HUES64 (cell line): ENCODE measurements around the gene ME1.
"Not testable (repeated sequence)": the region's sequence is repeated elsewhere in the genome, so short reads cannot be mapped to it uniquely, and the experiment has no call there.

ENCODE experiments used
- H3K27ac ChIP-seq: 2 replicates; pipeline ENCODE4 v1.7.0; 2013; ENCODE audit warnings: low read depth, low read length, inconsistent platforms
- H3K27me3 ChIP-seq: 2 replicates; pipeline ENCODE4 v1.6.1; 2013; ENCODE audit warnings: mild to moderate bottlenecking, low read length; ENCODE audit not compliant: insufficient read depth
- H3K36me3 ChIP-seq: 2 replicates; pipeline ENCODE4 v1.6.1; 2013; ENCODE audit warnings: mild to moderate bottlenecking, low read length; ENCODE audit not compliant: insufficient read depth
- H3K4me1 ChIP-seq: 2 replicates; pipeline ENCODE4 v1.6.1; 2013; ENCODE audit warnings: mild to moderate bottlenecking, low read length, moderate library complexity; ENCODE audit not compliant: insufficient read depth
- H3K4me3 ChIP-seq: 2 replicates; pipeline ENCODE4 v1.5.1; 2013; ENCODE audit warnings: mild to moderate bottlenecking, low read length, moderate library complexity
- H3K9ac ChIP-seq: 2 replicates; pipeline ENCODE4 v1.6.1; 2013; ENCODE audit warnings: mild to moderate bottlenecking, low read depth, low read length
- H3K9me3 ChIP-seq: 2 replicates; pipeline ENCODE4 v1.6.1; 2013; ENCODE audit warnings: low read depth, low read length; ENCODE audit not compliant: insufficient read depth
- WGBS: fragments of 150-250, 120-280 bp; methylation state at CpG from one replicate; pipeline ENCODE4 v1.1.7; 2013; ENCODE audit warnings: missing lambda C conversion rate; 5-methylcytosine and 5-hydroxymethylcytosine counted together

ME1 gene

DNA sequence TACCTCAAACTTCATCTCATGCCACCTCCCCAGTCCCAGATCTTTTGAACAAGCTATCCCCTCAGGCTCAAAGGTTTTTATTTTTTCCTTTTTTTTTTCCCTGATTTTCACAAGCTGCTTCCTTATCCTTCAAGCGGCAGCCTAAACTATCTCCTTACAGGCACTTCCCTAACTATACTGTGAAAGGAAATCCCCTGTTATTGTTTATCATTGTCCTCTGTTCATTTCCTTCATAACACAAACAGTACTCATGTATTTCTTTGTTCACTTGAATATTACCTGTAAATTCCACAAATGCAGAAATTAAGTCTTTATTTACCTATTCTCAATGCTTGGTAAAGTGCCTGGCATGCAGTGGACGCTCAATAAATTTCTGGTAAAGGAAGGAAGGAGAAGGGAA is 48.9 kb downstream of the ME1 start:
- H3K9ac ChIP-seq, result no peak overlapping the region
- H3K4me1 ChIP-seq, result no peaks in the 10 kb centered on the region
- H3K9me3 ChIP-seq, result no peaks in the 10 kb centered on the region
- no peak overlapping the region for H3K4me3 ChIP-seq
- H3K27ac ChIP-seq, result no peak overlapping the region
- H3K27me3 ChIP-seq, result no peaks in the 10 kb centered on the region
- WGBS, result 93% methylated on average over 2 of the region's 2 CpGs
- H3K36me3 ChIP-seq, result no peaks in the 10 kb centered on the region

- Histone ChIP-seq H3K9ac (no peak overlapping the region), H3K36me3 (no peaks in the 10 kb centered on the region), H3K4me3 (no peak overlapping the region), H3K9me3 (no peaks in the 10 kb centered on the region), H3K27me3 (no peaks in the 10 kb centered on the region), H3K27ac (no peak overlapping the region), H3K4me1 (no peaks in the 10 kb centered on the region)
Measured at GRCh38 chr6:83378621-83379388, 52.0 kb downstream of the ME1 start.

DNA sequence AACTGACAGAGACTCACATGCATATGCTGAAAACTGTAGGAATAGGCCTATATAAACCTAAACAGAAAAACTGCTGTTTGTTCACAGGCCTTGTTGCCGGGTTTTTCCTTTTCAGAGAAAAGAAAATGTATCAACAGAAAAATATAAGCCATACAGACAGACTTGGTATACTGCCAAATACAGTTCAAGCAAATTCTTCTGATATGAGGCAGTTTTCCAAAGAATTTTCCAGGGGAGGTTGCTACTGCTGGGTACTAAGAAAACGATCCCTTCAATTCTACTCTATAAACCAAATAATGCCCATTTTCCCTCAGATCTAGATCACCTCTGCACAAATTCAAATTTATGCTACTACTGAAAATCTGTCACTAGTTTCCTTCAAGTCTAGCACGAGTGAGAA is 59.4 kb downstream of the ME1 start:
- no peaks in the 10 kb centered on the region for H3K4me1 ChIP-seq
- H3K36me3 ChIP-seq, result no peaks in the 10 kb centered on the region
- 100% methylated on average over 2 of the region's 3 CpGs for WGBS
- H3K4me3 ChIP-seq, result no peak overlapping the region
- no peak overlapping the region for H3K9ac ChIP-seq
- no peaks in the 10 kb centered on the region for H3K9me3 ChIP-seq
- H3K27me3 ChIP-seq, result no peaks in the 10 kb centered on the region
- H3K27ac ChIP-seq, result no peak overlapping the region

DNA sequence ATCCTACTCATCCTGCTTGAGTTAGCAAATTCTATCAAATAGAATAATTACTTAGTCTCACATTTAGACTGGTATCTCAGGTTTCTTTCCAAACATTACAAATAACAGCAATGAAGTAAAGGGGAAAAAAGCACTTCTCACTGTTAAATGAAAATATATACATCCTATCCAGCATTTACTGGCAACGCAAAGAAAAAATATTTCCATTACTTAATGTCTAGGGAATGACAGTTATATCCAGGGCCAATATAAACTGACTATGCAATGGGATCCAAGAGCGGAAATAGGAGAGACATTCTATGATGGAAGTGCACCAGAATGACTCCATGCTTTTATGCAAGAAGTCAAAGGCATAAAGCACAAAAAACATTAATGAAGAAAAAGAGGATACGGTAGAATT is 60.3 kb downstream of the ME1 start:
- no peak overlapping the region for H3K4me3 ChIP-seq
- H3K27ac ChIP-seq, result no peak overlapping the region
- no peaks in the 10 kb centered on the region for H3K27me3 ChIP-seq
- no peaks in the 10 kb centered on the region for H3K4me1 ChIP-seq
- 95% methylated on average over 2 of the region's 3 CpGs for WGBS
- no peak overlapping the region for H3K9ac ChIP-seq
- no peaks in the 10 kb centered on the region for H3K36me3 ChIP-seq
- H3K9me3 ChIP-seq, result no peaks in the 10 kb centered on the region

DNA sequence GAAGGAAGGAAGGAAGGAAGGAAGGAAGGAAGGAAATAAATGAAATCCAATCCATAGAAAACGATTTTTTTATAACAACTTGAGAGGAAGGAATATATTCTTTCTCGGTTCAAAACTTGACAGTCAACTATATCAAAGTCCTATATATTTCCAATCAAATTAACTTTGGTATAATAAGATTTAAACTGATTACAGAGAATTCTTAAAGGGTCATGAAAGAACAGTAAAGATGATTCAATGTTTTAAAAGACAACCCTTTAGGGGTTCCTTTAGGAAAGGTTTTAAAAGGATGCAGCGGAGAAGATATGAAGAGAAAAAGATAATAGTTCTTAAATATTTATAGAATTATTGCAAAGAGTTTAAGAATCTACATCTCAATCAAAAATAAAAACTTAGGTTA is 61.2 kb downstream of the ME1 start:
- H3K9me3 ChIP-seq, result no peaks in the 10 kb centered on the region
- no peaks in the 10 kb centered on the region for H3K27me3 ChIP-seq
- no peaks in the 10 kb centered on the region for H3K4me1 ChIP-seq
- no peak overlapping the region for H3K9ac ChIP-seq
- H3K36me3 ChIP-seq, result no peaks in the 10 kb centered on the region
- no peak overlapping the region for H3K27ac ChIP-seq
- no peak overlapping the region for H3K4me3 ChIP-seq
- WGBS, result 100% methylated on average over 1 of the region's 3 CpGs

- Histone ChIP-seq H3K4me1 (no peaks in the 10 kb centered on the region), H3K27ac (no peak overlapping the region)
Measured at GRCh38 chr6:83368577-83368976, 62.3 kb downstream of the ME1 start.

GRCh38 chr6:83367104-83367503 is 63.7 kb downstream of the ME1 start:
- H3K9me3 ChIP-seq, result no peaks in the 10 kb centered on the region
- H3K9ac ChIP-seq, result no peak overlapping the region
- 94% methylated on average over 1 of the region's 1 CpG for WGBS
- H3K4me3 ChIP-seq, result no peak overlapping the region
- H3K36me3 ChIP-seq, result no peaks in the 10 kb centered on the region
- H3K27ac ChIP-seq, result no peak overlapping the region
- H3K27me3 ChIP-seq, result no peaks in the 10 kb centered on the region
- no peaks in the 10 kb centered on the region for H3K4me1 ChIP-seq

More at GRCh38 chr6:83368577-83368976, 62.3 kb downstream of the ME1 start:
- H3K36me3 ChIP-seq, result no peaks in the 10 kb centered on the region
- no peak overlapping the region for H3K4me3 ChIP-seq
- H3K27me3 ChIP-seq, result no peaks in the 10 kb centered on the region
- no peaks in the 10 kb centered on the region for H3K9me3 ChIP-seq
- H3K9ac ChIP-seq, result no peak overlapping the region

GRCh38 chr6:83365931-83366330 is 64.9 kb downstream of the ME1 start:
- H3K27ac ChIP-seq, result no peak overlapping the region

DNA sequence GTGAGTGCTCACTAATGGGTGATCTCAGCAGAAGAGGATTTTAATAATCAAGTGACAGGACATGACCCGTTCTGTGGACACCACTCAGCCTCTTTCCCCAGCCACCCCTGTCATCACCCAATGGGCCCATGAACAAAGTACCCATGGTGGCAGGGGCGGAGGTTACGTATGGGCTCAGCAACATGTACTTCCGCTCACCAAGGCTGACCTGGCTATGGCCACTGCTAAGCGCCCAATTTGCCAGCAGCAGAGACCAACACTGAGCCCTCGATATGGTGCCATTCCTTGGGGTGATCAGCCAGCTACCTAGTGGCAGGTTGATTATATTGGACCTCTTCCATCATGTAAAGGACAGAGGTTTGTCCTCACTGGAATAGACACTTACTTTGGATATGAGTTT is 68.5 kb downstream of the ME1 start:
- H3K4me3 ChIP-seq, H3K4me1 ChIP-seq, H3K27ac ChIP-seq, H3K9me3 ChIP-seq, H3K27me3 ChIP-seq, H3K36me3 ChIP-seq, H3K9ac ChIP-seq: not testable (repeated sequence)
- WGBS, result 95% methylated on average over 6 of the region's 6 CpGs

More at GRCh38 chr6:83365931-83366330, 64.9 kb downstream of the ME1 start:
- Histone ChIP-seq H3K9ac (no peak overlapping the region), H3K36me3 (no peaks in the 10 kb centered on the region), H3K9me3 (no peaks in the 10 kb centered on the region), H3K27me3 (no peaks in the 10 kb centered on the region), H3K4me1 (no peaks in the 10 kb centered on the region), H3K4me3 (no peak overlapping the region)
- WGBS, result 95% methylated on average over 1 of the region's 1 CpG

GRCh38 chr6:83359638-83360037 is 71.2 kb downstream of the ME1 start:
- H3K4me3 ChIP-seq, result no peak overlapping the region
- H3K36me3 ChIP-seq, result no peaks in the 10 kb centered on the region
- WGBS, result 99% methylated on average over 3 of the region's 3 CpGs
- H3K4me1 ChIP-seq, result no peaks in the 10 kb centered on the region
- no peak overlapping the region for H3K27ac ChIP-seq
- peaks cover 3% of the 10 kb centered on the region; the same call in 1 of the 2 replicates for H3K9me3 ChIP-seq
- H3K27me3 ChIP-seq, result no peaks in the 10 kb centered on the region
- no peak overlapping the region for H3K9ac ChIP-seq

GRCh38 chr6:83354747-83355146 is 76.1 kb downstream of the ME1 start:
- H3K9me3 ChIP-seq, result peaks cover 3% of the 10 kb centered on the region; the same call in 1 of the 2 replicates
- no peak overlapping the region for H3K9ac ChIP-seq
- no peaks in the 10 kb centered on the region for H3K27me3 ChIP-seq
- no peaks in the 10 kb centered on the region for H3K4me1 ChIP-seq
- H3K4me3 ChIP-seq, result no peak overlapping the region
- 100% methylated on average over 1 of the region's 1 CpG for WGBS
- no peak overlapping the region for H3K27ac ChIP-seq
- no peaks in the 10 kb centered on the region for H3K36me3 ChIP-seq
